ENCODE data around the gene RTL10.

GRCh38 chr22:19871845-19872778 lies 17.4 kb upstream of the RTL10 start:
- no peak for TF ChIP-seq ZNF384 (IDR thresholded peaks at IDR 0.05)
- no peak for TF ChIP-seq SUZ12 (IDR thresholded peaks at IDR 0.05)
- no peak for TF ChIP-seq BHLHE40 (IDR thresholded peaks at IDR 0.05; ENCODE audit: borderline replicate concordance)
- TF ChIP-seq PKNOX1 (IDR thresholded peaks at IDR 0.05) = no peak
- no peak for TF ChIP-seq FOXA1 (IDR thresholded peaks at IDR 0.05)
- TF ChIP-seq ARNT (IDR thresholded peaks at IDR 0.05) = no peak
- no peak for TF ChIP-seq FOXK2 (IDR thresholded peaks at IDR 0.05)

Data from HEK293T (cell line).